ENCODE measurements around the gene WASL.
A peak's percentile ranks its signal among the peaks of the same experiment; 100 is the strongest.

The WASL gene

DNA sequence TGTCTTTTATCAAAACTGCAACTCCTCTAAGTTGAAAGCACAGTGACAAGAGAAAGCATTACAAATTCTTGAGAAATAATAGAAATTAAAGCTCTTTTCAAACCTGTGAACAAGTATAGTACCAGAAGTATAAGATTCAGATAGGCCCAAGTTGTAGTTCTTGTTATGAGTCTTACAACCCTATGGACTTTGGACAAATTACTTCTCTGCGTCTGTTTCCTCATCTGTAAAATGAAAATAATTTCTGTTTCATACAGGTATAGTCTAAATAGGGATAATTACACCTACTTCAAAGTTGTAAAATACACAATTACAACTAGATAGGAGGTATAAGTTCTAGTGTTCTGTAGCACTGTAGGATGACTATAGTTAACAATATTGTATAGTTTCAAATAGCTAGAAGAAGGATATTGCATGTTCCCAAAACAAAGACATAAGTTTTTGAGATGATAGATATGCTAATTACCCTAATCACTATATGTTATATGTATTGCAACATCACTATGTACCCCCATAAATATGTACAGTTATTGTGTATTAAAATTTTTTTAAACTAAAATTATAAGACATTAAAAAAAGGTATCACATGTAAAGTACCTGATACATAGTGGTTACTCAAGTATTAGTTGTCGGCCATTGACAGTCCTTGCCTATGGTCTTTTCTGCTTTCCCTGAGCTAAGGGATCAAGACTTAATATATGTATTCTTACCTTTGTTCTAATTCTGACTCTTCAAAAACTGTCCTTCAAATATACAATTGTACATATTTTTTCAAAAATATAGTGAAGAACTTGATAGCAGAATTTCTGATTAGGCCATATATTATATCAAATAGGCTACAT, 1.8 kb upstream of the WASL start:
- peaks cover 25% of the 10 kb centered on the region for H4K20me1 ChIP-seq
- no peak overlapping the region for H3K4me3 ChIP-seq
- no peaks in the 10 kb centered on the region for H3K9me3 ChIP-seq
- no peak overlapping the region for H3K9ac ChIP-seq
- H3K27me3 ChIP-seq: no peaks in the 10 kb centered on the region
- no peak overlapping the region for H3K27ac ChIP-seq
- no peak for TF ChIP-seq Cebpa-rat (IDR thresholded peaks at IDR 0.05)
- no peaks in the 10 kb centered on the region for H3K36me3 ChIP-seq
- H3K4me1 ChIP-seq: peaks cover 26% of the 10 kb centered on the region
- peak overlapping the region; percentile 90 for H3K4me2 ChIP-seq

DNA sequence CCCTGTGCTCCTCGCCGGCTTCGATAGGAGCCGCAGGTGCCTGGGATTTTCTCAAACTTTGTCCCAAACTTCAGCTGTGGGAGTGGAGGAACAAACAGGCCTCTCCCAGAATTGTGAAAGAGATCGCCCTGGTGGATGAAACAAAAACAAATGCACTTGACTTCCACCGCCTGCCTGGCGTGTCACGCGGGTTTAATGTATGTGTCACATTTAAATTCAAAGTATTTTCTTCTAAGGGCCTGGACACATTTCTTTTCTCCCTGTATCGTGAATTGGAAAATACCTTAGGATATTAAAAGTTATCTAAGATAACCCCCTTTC, 694 bp upstream of the WASL start:
- H3K4me2 ChIP-seq: peak overlapping the region; percentile 90
- peaks cover 36% of the 10 kb centered on the region for H4K20me1 ChIP-seq
- peaks cover 34% of the 10 kb centered on the region for H3K4me1 ChIP-seq
- peak overlapping the region; percentile 95 for H3K9ac ChIP-seq
- H3K4me3 ChIP-seq: peak overlapping the region; percentile 92
- peak; percentile 59 for TF ChIP-seq Cebpa-rat (IDR thresholded peaks at IDR 0.05)
- no peaks in the 10 kb centered on the region for H3K27me3 ChIP-seq
- H3K36me3 ChIP-seq: no peaks in the 10 kb centered on the region
- H3K27ac ChIP-seq: peak overlapping the region; percentile 93
- no peaks in the 10 kb centered on the region for H3K9me3 ChIP-seq

- TF ChIP-seq Cebpa-rat (IDR thresholded peaks at IDR 0.05): no peak
- H3K36me3 ChIP-seq: no peaks in the 10 kb centered on the region
- peak overlapping the region; percentile 93 for H3K27ac ChIP-seq
- H4K20me1 ChIP-seq: peaks cover 49% of the 10 kb centered on the region
- no peaks in the 10 kb centered on the region for H3K27me3 ChIP-seq
- peak overlapping the region; percentile 95 for H3K9ac ChIP-seq
- H3K4me1 ChIP-seq: peaks cover 34% of the 10 kb centered on the region
- peak overlapping the region; percentile 92 for H3K4me3 ChIP-seq
- H3K4me2 ChIP-seq: peak overlapping the region; percentile 90
- no peaks in the 10 kb centered on the region for H3K9me3 ChIP-seq
These were observed 551 bp downstream of the WASL start for GRCh38 chr7:123748171-123748733.

DNA sequence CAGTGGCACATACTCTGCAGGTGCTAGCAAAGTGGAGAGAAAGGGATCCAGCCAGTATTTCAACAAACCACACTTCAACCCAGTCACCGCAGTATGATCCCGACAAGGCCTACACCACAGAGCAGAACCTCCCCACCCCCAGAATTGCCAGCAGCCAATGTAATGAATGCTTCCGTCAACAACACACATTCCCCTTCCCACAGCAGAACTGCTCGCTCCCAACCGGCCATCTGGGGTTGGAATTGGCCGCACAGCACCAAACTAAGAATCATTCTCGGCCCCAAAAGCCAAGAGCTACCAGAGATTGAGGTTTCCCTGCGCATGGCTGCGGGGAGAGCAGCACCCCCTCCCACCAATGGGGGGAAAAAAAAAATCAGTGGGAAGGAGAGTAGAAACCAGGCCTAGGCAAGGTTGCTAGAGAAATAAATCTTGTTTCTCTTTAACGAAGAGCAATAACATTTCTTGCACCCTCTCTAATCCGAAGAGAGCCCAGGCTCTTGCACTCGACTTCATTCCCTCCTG, 1.1 kb downstream of the WASL start:
- Histone ChIP-seq H3K9ac (peak overlapping the region; percentile 95), H3K4me3 (peak overlapping the region; percentile 92), H3K4me2 (peak overlapping the region; percentile 90), H3K36me3 (no peaks in the 10 kb centered on the region), H3K9me3 (no peaks in the 10 kb centered on the region), H4K20me1 (peaks cover 54% of the 10 kb centered on the region), H3K27me3 (no peaks in the 10 kb centered on the region), H3K4me1 (peaks cover 34% of the 10 kb centered on the region), H3K27ac (peak overlapping the region; percentile 93)
- no peak for TF ChIP-seq Cebpa-rat (IDR thresholded peaks at IDR 0.05)

- Histone ChIP-seq H3K4me3 (peak overlapping the region; percentile 92), H3K27me3 (no peaks in the 10 kb centered on the region), H3K9me3 (no peaks in the 10 kb centered on the region), H4K20me1 (peaks cover 61% of the 10 kb centered on the region), H3K9ac (peak overlapping the region; percentile 95), H3K4me1 (peaks cover 34% of the 10 kb centered on the region), H3K4me2 (peak overlapping the region; percentile 90), H3K36me3 (no peaks in the 10 kb centered on the region), H3K27ac (peak overlapping the region; percentile 93; the same call in 1 of the 2 replicates)
- no peak for TF ChIP-seq Cebpa-rat (IDR thresholded peaks at IDR 0.05)
These were observed 1.8 kb downstream of the WASL start for GRCh38 chr7:123746931-123747488.

GRCh38 chr7:123746055-123746454, 2.7 kb downstream of the WASL start:
- Histone ChIP-seq H3K4me2 (peak overlapping the region; percentile 90), H3K9ac (no peak overlapping the region), H3K27ac (no peak overlapping the region), H3K4me1 (peaks cover 34% of the 10 kb centered on the region), H3K27me3 (no peaks in the 10 kb centered on the region), H3K4me3 (peak overlapping the region; percentile 92; the same call in 1 of the 2 replicates), H4K20me1 (peaks cover 71% of the 10 kb centered on the region), H3K36me3 (peaks cover 2% of the 10 kb centered on the region), H3K9me3 (no peaks in the 10 kb centered on the region)
- TF ChIP-seq Cebpa-rat (IDR thresholded peaks at IDR 0.05): no peak

DNA sequence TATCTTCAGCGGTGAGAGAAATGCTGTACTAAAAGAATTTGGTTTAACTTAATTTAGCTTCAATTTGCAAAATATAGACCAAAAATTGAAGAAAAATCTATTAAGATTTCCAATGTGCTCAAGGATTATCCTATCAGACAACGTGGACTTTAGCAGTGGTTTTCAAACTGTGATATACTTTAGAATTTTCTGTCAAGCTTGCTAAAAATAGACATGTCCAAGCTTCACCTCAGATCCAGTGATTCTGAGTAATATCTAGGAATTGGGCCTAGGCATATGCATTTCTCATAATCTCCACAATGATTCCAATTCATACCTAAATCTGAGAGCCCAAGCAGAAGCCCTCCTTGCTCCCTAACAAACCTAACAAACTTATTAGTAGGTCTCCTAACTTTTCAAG, 3.4 kb downstream of the WASL start:
- Histone ChIP-seq H3K4me1 (peaks cover 33% of the 10 kb centered on the region), H3K4me3 (no peak overlapping the region)

GRCh38 chr7:123744416-123744815, 4.4 kb downstream of the WASL start:
- no peak for TF ChIP-seq Cebpa-rat (IDR thresholded peaks at IDR 0.05)
- Histone ChIP-seq H3K4me2 (no peak overlapping the region), H3K4me1 (peaks cover 26% of the 10 kb centered on the region), H3K27me3 (no peaks in the 10 kb centered on the region), H3K4me3 (no peak overlapping the region), H4K20me1 (peaks cover 83% of the 10 kb centered on the region), H3K9ac (no peak overlapping the region), H3K9me3 (peaks cover 5% of the 10 kb centered on the region; the same call in 1 of the 2 replicates), H3K27ac (no peak overlapping the region), H3K36me3 (peaks cover 8% of the 10 kb centered on the region)

More for the DNA sequence above, 3.4 kb downstream of the WASL start:
- Histone ChIP-seq H3K27me3 (no peaks in the 10 kb centered on the region), H3K27ac (no peak overlapping the region), H3K4me2 (peak overlapping the region; percentile 90), H3K9ac (no peak overlapping the region), H3K36me3 (peaks cover 8% of the 10 kb centered on the region), H4K20me1 (peaks cover 77% of the 10 kb centered on the region), H3K9me3 (peaks cover 5% of the 10 kb centered on the region; the same call in 1 of the 2 replicates)
- no peak for TF ChIP-seq Cebpa-rat (IDR thresholded peaks at IDR 0.05)

GRCh38 chr7:123741940-123742339, 6.9 kb downstream of the WASL start:
- Histone ChIP-seq H3K4me3 (no peak overlapping the region), H3K36me3 (peaks cover 8% of the 10 kb centered on the region), H4K20me1 (peaks cover 96% of the 10 kb centered on the region), H3K27ac (no peak overlapping the region), H3K9me3 (peaks cover 19% of the 10 kb centered on the region), H3K4me1 (peaks cover 21% of the 10 kb centered on the region), H3K27me3 (no peaks in the 10 kb centered on the region), H3K9ac (no peak overlapping the region), H3K4me2 (no peak overlapping the region)
- no peak for TF ChIP-seq Cebpa-rat (IDR thresholded peaks at IDR 0.05)

- Histone ChIP-seq H3K27me3 (no peaks in the 10 kb centered on the region), H3K9me3 (peaks cover 41% of the 10 kb centered on the region), H3K4me1 (no peaks in the 10 kb centered on the region), H3K9ac (no peak overlapping the region), H3K27ac (no peak overlapping the region), H3K36me3 (peaks cover 17% of the 10 kb centered on the region), H3K4me3 (no peak overlapping the region), H4K20me1 (peaks cover 90% of the 10 kb centered on the region), H3K4me2 (no peak overlapping the region)
- TF ChIP-seq Cebpa-rat (IDR thresholded peaks at IDR 0.05): no peak
These were observed 10.0 kb downstream of the WASL start for GRCh38 chr7:123738808-123739207.

Data from BLaER1 (cell line).